AG04450 (cell line): Measurements from ENCODE around the gene BAHCC1. TPM values are rescaled to one million over a fixed set of nuclear protein-coding genes. Genes with fewer than 3 reads are reported as not detected.
A peak's percentile ranks its signal among the peaks of the same experiment; 100 is the strongest.
"Not testable (repeated sequence)": the region's sequence is repeated elsewhere in the genome, so short reads cannot be mapped to it uniquely, and the experiment has no call there.

ENCODE experiments used
- CTCF ChIA-PET: fragments of 300-600, 350-600 bp; formaldehyde crosslinking; extraction: SDS; loops from one replicate; lab custom pipeline; 2022; ENCODE audit warnings: antibody characterized with exemption, inconsistent platforms; lab: Charles Lee
- POLR2A ChIA-PET: fragments of 350-600 bp; formaldehyde crosslinking; extraction: SDS; loops from one replicate; lab custom pipeline; 2021; ENCODE audit warnings: antibody characterized with exemption, inconsistent platforms; lab: Yijun Ruan, JAX
- DNase-seq: peaks from one replicate; pipeline ENCODE4 v3.0.0-alpha.2; 2011; ENCODE audit warnings: low read depth, low spot score
- H3K27ac ChIP-seq: one replicate; pipeline ENCODE4 v1.5.1; 2012; ENCODE audit warnings: low read depth, low read length, control low read depth
- H3K27me3 ChIP-seq: one replicate; pipeline ENCODE4 v1.6.0; 2012; ENCODE audit warnings: low read length; ENCODE audit not compliant: control insufficient read depth, insufficient read depth
- H3K4me3 ChIP-seq: 2 replicates; pipeline ENCODE4 v1.5.1; 2011; ENCODE audit warnings: mild to moderate bottlenecking, low read depth, low read length, control low read depth
- H3K9me3 ChIP-seq: 2 replicates; pipeline ENCODE4 v1.5.1; 2012; ENCODE audit warnings: low read length; ENCODE audit not compliant: control insufficient read depth, insufficient read depth
- polyA plus RNA-seq: library from polyadenylated mRNA; depleted of rRNA; stranded (reverse); fragments of >200 nt; gene quantifications from 2 replicates; pipeline ENCODE4 v1.2.3, GENCODE V29; 2011
- TF ChIP-seq, protein P1 (sequence below): IDR thresholded peaks from 2 replicates; pipeline ENCODE4 v1.5.1; 2011; ENCODE audit warnings: low read depth, low read length, control low read depth, inconsistent platforms

The BAHCC1 gene
- polyA plus RNA-seq, 1 experiment: 1.3 TPM

DNA sequence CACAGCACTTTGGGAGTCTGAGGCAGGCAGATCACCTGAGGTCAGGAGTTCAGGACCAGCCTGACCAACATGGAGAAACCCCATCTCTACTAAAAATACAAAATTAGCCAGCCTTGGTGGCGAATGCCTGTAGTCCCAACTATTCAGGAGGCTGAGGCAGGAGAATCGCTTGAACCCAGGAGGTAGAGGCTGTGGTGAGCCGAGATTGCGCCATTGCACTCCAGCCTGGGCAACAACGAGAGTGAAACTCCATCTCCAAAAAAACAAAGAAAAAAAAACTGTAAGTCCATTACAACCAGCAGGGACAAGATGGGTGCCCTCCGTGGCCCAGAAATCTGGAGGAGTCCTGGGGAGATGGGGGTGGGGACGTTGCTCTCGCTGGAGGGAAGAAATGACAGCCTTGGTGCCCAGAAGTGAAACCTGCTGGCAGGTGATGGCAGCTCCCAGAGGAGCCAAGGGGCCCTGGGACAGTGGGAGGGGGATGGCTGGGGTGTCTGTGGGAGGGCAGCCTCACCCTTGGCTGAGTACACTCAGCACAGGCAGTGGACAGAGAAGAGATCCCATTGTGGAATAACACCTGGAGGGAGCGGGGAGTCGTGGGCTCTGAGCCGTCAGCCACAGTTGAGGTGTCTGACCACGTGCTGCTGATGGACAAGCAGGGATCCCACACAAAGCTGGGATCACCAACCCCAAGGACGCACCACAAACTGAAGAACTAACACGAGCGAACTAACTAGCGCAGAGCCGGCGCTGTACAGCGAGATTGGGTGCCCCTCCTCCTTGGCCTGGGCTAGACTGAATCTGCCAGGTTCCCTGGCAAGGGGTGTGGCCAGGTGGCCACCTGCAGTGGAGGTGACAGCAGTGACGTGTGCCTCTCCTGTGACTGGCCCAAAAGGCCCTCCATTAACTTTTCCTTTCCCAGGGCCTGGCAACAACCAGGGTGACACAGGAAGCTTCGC is 46.9 kb upstream of the BAHCC1 start:
- POLR2A ChIA-PET: no interaction called here
- DNase-seq: no peak
- TF ChIP-seq, protein P1, sequence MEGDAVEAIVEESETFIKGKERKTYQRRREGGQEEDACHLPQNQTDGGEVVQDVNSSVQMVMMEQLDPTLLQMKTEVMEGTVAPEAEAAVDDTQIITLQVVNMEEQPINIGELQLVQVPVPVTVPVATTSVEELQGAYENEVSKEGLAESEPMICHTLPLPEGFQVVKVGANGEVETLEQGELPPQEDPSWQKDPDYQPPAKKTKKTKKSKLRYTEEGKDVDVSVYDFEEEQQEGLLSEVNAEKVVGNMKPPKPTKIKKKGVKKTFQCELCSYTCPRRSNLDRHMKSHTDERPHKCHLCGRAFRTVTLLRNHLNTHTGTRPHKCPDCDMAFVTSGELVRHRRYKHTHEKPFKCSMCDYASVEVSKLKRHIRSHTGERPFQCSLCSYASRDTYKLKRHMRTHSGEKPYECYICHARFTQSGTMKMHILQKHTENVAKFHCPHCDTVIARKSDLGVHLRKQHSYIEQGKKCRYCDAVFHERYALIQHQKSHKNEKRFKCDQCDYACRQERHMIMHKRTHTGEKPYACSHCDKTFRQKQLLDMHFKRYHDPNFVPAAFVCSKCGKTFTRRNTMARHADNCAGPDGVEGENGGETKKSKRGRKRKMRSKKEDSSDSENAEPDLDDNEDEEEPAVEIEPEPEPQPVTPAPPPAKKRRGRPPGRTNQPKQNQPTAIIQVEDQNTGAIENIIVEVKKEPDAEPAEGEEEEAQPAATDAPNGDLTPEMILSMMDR: no peak
- Histone ChIP-seq H3K27me3 (no peaks in the 10 kb centered on the region), H3K4me3 (no peak overlapping the region), H3K9me3 (no peaks in the 10 kb centered on the region; the same call in 1 of the 2 replicates), H3K27ac (no peak overlapping the region)
- CTCF ChIA-PET: no interaction called here

DNA sequence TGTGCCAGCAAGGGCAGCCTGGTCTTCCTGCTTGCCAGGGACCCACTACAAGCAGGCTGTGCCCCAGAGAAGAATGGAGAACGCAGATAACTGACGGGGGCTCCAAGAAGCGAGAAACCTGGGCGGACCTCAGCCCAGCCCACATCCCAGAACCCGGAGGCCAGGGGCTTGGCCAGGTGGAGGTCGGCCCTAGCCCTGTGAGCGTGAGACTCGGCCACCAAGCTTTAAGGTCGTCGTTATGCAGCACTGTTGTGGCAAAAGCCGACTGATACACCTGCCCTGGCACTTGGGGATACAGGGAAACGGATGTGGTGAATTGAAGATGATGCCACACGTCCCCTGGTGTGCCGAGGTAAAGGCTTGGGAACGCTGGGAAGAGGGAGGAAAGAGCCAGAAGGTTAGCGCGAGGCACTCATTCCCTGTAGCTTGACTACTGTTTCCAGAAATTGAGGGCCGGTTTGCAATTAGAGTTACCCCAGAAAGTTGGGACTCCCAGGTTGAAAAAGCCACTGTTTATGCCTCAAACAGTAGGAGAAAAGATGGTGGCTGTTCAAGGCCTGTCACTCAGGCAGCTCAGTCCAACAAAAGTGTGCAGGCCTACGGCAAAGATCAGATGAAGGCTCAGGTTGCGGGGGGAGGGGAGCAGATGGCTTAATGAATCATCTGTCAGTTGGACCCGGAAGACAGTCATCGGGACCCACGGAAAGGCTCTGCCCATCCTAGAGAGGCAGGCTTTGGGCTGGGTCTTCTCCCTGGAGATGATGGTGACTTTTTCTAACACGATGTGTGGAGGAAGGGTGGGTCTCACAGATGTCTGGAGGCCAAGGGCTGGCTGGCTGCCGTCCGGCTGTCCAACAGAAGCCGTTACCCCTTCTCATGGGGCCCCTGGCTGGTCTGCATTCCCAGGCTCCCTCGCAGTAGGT is 45.6 kb upstream of the BAHCC1 start:
- no peak for DNase-seq
- Histone ChIP-seq H3K27me3 (peaks cover 2% of the 10 kb centered on the region), H3K4me3 (no peak overlapping the region), H3K27ac (peak overlapping the region; percentile 11), H3K9me3 (no peaks in the 10 kb centered on the region; the same call in 1 of the 2 replicates)
- POLR2A ChIA-PET: no interaction called here
- TF ChIP-seq, protein P1: no peak
- CTCF ChIA-PET: no interaction called here

DNA sequence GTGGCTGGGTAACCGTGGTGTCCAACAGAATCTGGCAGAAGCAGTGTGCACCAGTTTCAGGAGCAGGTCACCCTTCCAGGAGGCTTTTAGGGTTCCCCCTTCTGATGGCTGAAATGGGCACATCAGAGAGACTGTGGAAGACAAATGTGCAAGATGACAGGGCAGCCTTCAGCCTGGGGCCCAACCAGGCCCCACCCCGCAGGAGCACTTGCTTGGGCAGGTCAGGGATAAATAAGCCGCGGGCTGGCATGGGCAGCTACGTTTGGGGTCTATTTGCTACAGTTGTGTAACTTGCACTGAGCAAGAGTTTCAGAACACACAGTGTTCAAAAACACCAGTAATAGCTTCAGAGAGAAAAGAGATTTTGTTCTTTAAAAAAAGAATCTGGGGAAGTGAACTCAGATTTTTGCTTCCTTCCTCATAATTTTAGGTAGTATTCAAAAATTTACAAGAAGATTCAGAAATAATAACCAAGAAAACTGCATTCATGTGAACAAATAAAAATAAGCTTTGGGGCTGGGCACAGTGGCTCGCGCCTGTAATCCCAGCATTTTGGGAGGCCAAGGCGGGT is 44.9 kb upstream of the BAHCC1 start:
- TF ChIP-seq, protein P1: no peak
- no peak for DNase-seq
- H3K27ac ChIP-seq: no peak overlapping the region
- ChIA-PET CTCF (no interaction called here), POLR2A (no interaction called here)
- H3K4me3 ChIP-seq: no peak overlapping the region
- peaks cover 2% of the 10 kb centered on the region for H3K27me3 ChIP-seq
- H3K9me3 ChIP-seq: no peaks in the 10 kb centered on the region; the same call in 1 of the 2 replicates

DNA sequence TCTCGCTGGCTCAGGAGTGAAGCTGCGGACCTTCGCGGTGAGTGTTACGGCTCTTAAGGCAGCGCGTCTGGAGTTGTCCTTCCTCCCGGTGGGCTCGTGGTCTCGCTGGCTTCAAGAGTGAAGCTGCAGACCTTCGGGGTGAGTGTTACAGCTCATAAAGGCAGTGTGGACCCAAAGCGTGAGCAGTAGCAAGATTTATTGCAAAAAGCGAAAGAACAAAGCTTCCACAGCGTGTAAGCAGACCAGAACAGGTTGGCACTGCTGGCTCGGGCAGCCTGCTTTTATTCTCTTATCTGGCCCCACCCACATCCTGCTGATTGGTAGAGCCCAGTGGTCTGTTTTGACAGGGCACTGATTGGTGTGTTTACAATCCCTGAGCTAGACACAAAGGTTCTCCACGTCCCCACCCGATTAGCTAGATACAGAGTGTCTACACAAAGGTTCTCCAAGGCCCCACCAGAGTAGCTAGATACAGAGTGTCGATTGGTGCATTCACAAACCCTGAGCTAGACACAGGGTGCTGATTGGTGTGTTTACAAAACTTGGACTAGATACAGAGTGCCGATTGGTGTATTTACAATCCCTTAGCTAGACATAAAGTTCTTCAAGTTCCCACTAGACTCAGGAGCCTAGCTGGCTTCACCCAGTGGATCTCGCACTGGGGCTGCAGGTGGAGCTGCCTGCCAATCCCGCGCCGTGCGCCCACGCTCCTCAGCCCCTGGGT is 43.8 kb upstream of the BAHCC1 start:
- POLR2A ChIA-PET, CTCF ChIA-PET: not testable (repeated sequence)

DNA sequence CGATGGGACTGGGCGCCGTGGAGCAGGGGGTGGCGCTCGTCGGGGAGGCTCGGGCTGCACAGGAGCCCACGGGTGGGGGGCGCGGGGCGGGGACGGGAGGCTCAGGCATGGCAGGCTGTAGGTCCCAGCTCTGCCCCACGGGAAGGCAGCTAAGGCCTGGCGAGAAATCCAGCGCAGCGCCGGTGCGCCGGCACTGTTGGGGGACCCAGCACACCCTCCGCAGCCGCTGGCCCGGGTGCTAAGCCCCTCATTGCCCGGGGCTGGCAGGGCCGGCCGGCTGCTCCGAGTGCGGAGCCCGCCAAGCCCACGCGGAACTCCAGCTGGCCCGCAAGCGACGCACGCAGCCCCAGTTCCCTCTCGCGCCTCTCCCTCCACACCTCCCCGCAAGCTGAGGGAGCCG is 43.2 kb upstream of the BAHCC1 start:
- H3K27ac ChIP-seq, DNase-seq, CTCF ChIA-PET, POLR2A ChIA-PET, H3K9me3 ChIP-seq, H3K4me3 ChIP-seq, H3K27me3 ChIP-seq: not testable (repeated sequence)

More for the DNA sequence above, 43.8 kb upstream of the BAHCC1 start:
- H3K27me3 ChIP-seq, H3K9me3 ChIP-seq, H3K27ac ChIP-seq, DNase-seq, H3K4me3 ChIP-seq: not testable (repeated sequence)
